Measurements from ENCODE around the gene ARL17B.
A peak's percentile ranks its signal among the peaks of the same experiment; 100 is the strongest.
"Not testable (repeated sequence)": the region's sequence is repeated elsewhere in the genome, so short reads cannot be mapped to it uniquely, and the experiment has no call there.

The ARL17B gene

GRCh38 chr17:46361755-46362154 lies at the start of gene ARL17B:
Gene ARL17B, minus strand, starts transcription at chr17:46361766. Its CDS starts 3,369 bp downstream, at chr17:46358397.
- DNase-seq (ENCODE audit: low read depth in 2 of 2), result peak; percentile 70 to 72

- DNase-seq (ENCODE audit: low read depth in 2 of 2), result not testable (repeated sequence)
Measured at GRCh38 chr17:46409864-46410263, 48.3 kb upstream of the ARL17B start.

- not testable (repeated sequence) for DNase-seq (ENCODE audit: low read depth in 2 of 2)
Measured at GRCh38 chr17:46407155-46407554, 45.6 kb upstream of the ARL17B start.

- not testable (repeated sequence) for DNase-seq (ENCODE audit: low read depth in 2 of 2)
Measured at GRCh38 chr17:46401033-46401787, 39.6 kb upstream of the ARL17B start.

- not testable (repeated sequence) for DNase-seq (ENCODE audit: low read depth in 2 of 2)
Measured at GRCh38 chr17:46400543-46400942, 39.0 kb upstream of the ARL17B start.

GRCh38 chr17:46399993-46400392 lies 38.4 kb upstream of the ARL17B start:
- DNase-seq (ENCODE audit: low read depth in 2 of 2), result not testable (repeated sequence)

- not testable (repeated sequence) for DNase-seq (ENCODE audit: low read depth in 2 of 2)
Measured at GRCh38 chr17:46396292-46396691, 34.7 kb upstream of the ARL17B start.

GRCh38 chr17:46393702-46394101 lies 32.1 kb upstream of the ARL17B start:
- not testable (repeated sequence) for DNase-seq (ENCODE audit: low read depth in 2 of 2)

GRCh38 chr17:46385491-46385890 lies 23.9 kb upstream of the ARL17B start:
- not testable (repeated sequence) for DNase-seq (ENCODE audit: low read depth in 2 of 2)

GRCh38 chr17:46383118-46383517 lies 21.6 kb upstream of the ARL17B start:
- DNase-seq (ENCODE audit: low read depth in 2 of 2), result not testable (repeated sequence)

- not testable (repeated sequence) for DNase-seq (ENCODE audit: low read depth in 2 of 2)
Measured at GRCh38 chr17:46373418-46373817, 11.9 kb upstream of the ARL17B start.

GRCh38 chr17:46372236-46373229 lies 11.0 kb upstream of the ARL17B start:
- not testable (repeated sequence) for DNase-seq (ENCODE audit: low read depth in 2 of 2)

GRCh38 chr17:46367520-46367919 lies 6.0 kb upstream of the ARL17B start:
- DNase-seq (ENCODE audit: low read depth in 2 of 2), result not testable (repeated sequence)

GRCh38 chr17:46361145-46361735 lies 326 bp downstream of the ARL17B start:
- not testable (repeated sequence) for DNase-seq (ENCODE audit: low read depth in 2 of 2)

GRCh38 chr17:46353856-46354255 lies 7.7 kb downstream of the ARL17B start:
- DNase-seq (ENCODE audit: low read depth in 2 of 2), result not testable (repeated sequence)

GRCh38 chr17:46349060-46349459 lies 12.5 kb downstream of the ARL17B start:
- DNase-seq (ENCODE audit: low read depth in 2 of 2), result not testable (repeated sequence)

GRCh38 chr17:46348345-46348744 lies 13.2 kb downstream of the ARL17B start:
- DNase-seq (ENCODE audit: low read depth in 2 of 2), result not testable (repeated sequence)

GRCh38 chr17:46342131-46342530 lies 19.4 kb downstream of the ARL17B start:
- DNase-seq (ENCODE audit: low read depth in 2 of 2), result not testable (repeated sequence)

- DNase-seq (ENCODE audit: low read depth in 2 of 2), result not testable (repeated sequence)
Measured at GRCh38 chr17:46341220-46341619, 20.3 kb downstream of the ARL17B start.

- not testable (repeated sequence) for DNase-seq (ENCODE audit: low read depth in 2 of 2)
Measured at GRCh38 chr17:46294831-46295230, 66.7 kb downstream of the ARL17B start, which contains the start of gene LRRC37A. Gene LRRC37A, plus strand, starts transcription at chr17:46295131. Its CDS starts 3 bp downstream, at chr17:46295134.

GRCh38 chr17:46291618-46292017 lies 69.9 kb downstream of the ARL17B start:
- DNase-seq (ENCODE audit: low read depth in 2 of 2), result not testable (repeated sequence)
